Left cardiac atrium (tissue), 4 donors: Measurements from ENCODE around the gene SUMF1. TPM values are rescaled to one million over a fixed set of nuclear protein-coding genes. Genes with fewer than 3 reads are reported as not detected.
A peak's percentile ranks its signal among the peaks of the same experiment; 100 is the strongest.

ENCODE experiments used
- ATAC-seq, 2 donors: fragments of 200-7000 bp; cut with Tn5 transposase; one replicate each; pipeline ENCODE4 v1.9.1; 2020; ENCODE audit warnings: mild to moderate bottlenecking in 2 of 2, moderate library complexity in 2 of 2
- DNase-seq: peaks from one replicate; pipeline ENCODE4 v3.0.0-alpha.2; 2020
- intact Hi-C, 2 donors: fragments of 100-400 bp; cut with DNase I; formaldehyde crosslinking; loops; one replicate each; pipeline versions ENCODE4 v1.14.1 to v1.15.1; 2022 to 2023
- total RNA-seq, 2 donors: library from RNA; stranded (reverse); fragmentation: NEBNext Ultra II Directional; extraction: Animal tissue kit (Norgen Biotek cat#: 25700); gene quantifications; one replicate each; pipeline ENCODE4 v1.2.1, GENCODE V29; 2021
- donor health status: DM: no; HTN: yes; CAD: no.
- donor health status: DM: no; HTN: yes; CAD: no; lungs with severe emphysema.
- donor health status: DM: yes; HTN: yes; CAD: no.
- donor health status: Dilated cardiomyopathy.

SUMF1 gene
- total RNA-seq, 2 donors from 2014 or later, result 12.0 to 13.0 TPM

GRCh38 chr3:4501437-4501836, 34.4 kb upstream of the SUMF1 start:
- no peak for DNase-seq
- intact Hi-C loops, result no loop called here
- ATAC-seq, result no peak

GRCh38 chr3:4498446-4498845, 31.4 kb upstream of the SUMF1 start:
- no peak for ATAC-seq
- DNase-seq, result no peak
- intact Hi-C loops, result loop anchor here in 1 of 2 donors (10.0 kb wide), 1 partner anchor 144 kb away; no protein-coding TSS in a partner anchor

- ATAC-seq, result no peak
- intact Hi-C loops, result loop anchor here in 1 of 2 donors (10.0 kb wide), 1 partner anchor 143 kb away; no protein-coding TSS in a partner anchor
These were observed 30.8 kb upstream of the SUMF1 start for GRCh38 chr3:4497843-4498324.

GRCh38 chr3:4497005-4497692, 30.1 kb upstream of the SUMF1 start:
- ATAC-seq (no peak), DNase-seq (no peak)
- intact Hi-C loops, result loop anchor here in 1 of 2 donors (10.0 kb wide), 1 partner anchor 142 kb away; no protein-coding TSS in a partner anchor

More at GRCh38 chr3:4497843-4498324, 30.8 kb upstream of the SUMF1 start:
- DNase-seq, result no peak

GRCh38 chr3:4496087-4496452, 29.0 kb upstream of the SUMF1 start:
- no peak for ATAC-seq
- intact Hi-C loops, result loop anchor here in 1 of 2 donors (10.0 kb wide), 1 partner anchor 141 kb away; no protein-coding TSS in a partner anchor
- no peak for DNase-seq

- intact Hi-C loops, result loop anchor here in 1 of 2 donors (10.0 kb wide), 1 partner anchor 141 kb away; no protein-coding TSS in a partner anchor
- no peak for ATAC-seq
- DNase-seq, result no peak
These were observed 28.4 kb upstream of the SUMF1 start for GRCh38 chr3:4495294-4496086.

- DNase-seq (no peak), ATAC-seq (no peak)
- intact Hi-C loops, result loop anchor here in 1 of 2 donors (5.0 to 10.0 kb wide), 2 partner anchors 87 to 140 kb away; no protein-coding TSS in a partner anchor
These were observed 27.8 kb upstream of the SUMF1 start for GRCh38 chr3:4494895-4495264.

GRCh38 chr3:4493941-4494894, 27.1 kb upstream of the SUMF1 start:
- intact Hi-C loops, result loop anchor here in 1 of 2 donors (5.0 to 10.0 kb wide), 2 partner anchors 88 to 139 kb away; no protein-coding TSS in a partner anchor
- DNase-seq (peak; percentile 33), ATAC-seq (peak in 1 of 2 donors; percentile 5)

GRCh38 chr3:4493014-4493940, 26.2 kb upstream of the SUMF1 start, which contains the start of gene ITPR1:
ITPR1 (plus strand) TSS chr3:4493348; CDS start chr3:4516492, 23,144 bp downstream.
- intact Hi-C loops, result loop anchor here in 1 of 2 donors (5.0 to 10.0 kb wide), 2 partner anchors 89 to 138 kb away; no protein-coding TSS in a partner anchor
- DNase-seq, result peak; percentile 99
- peak; percentile 97 to 98 for ATAC-seq

GRCh38 chr3:4492208-4493013, 25.3 kb upstream of the SUMF1 start:
- intact Hi-C loops, result loop anchor here in 1 of 2 donors (5.0 to 10.0 kb wide), 2 partner anchors 90 to 138 kb away; no protein-coding TSS in a partner anchor
- DNase-seq, result peak; percentile 67
- ATAC-seq, result peak; percentile 42 to 64

GRCh38 chr3:4491855-4492207, 24.8 kb upstream of the SUMF1 start:
- intact Hi-C loops, result loop anchor here in 1 of 2 donors (5.0 to 10.0 kb wide), 2 partner anchors 90 to 137 kb away; no protein-coding TSS in a partner anchor
- ATAC-seq (no peak), DNase-seq (no peak)

GRCh38 chr3:4478261-4478660, 11.2 kb upstream of the SUMF1 start:
- no peak for ATAC-seq
- intact Hi-C loops, result no loop called here

GRCh38 chr3:4476496-4476895, 9.4 kb upstream of the SUMF1 start:
- DNase-seq, result no peak
- intact Hi-C loops, result no loop called here
- ATAC-seq, result no peak

More at GRCh38 chr3:4478261-4478660, 11.2 kb upstream of the SUMF1 start:
- DNase-seq, result no peak

- ATAC-seq (no peak), DNase-seq (no peak)
- intact Hi-C loops, result no loop called here
These were observed 8.7 kb upstream of the SUMF1 start for GRCh38 chr3:4475804-4476203.

- DNase-seq, result peak; percentile 50
- peak; percentile 84 to 92 for ATAC-seq
- intact Hi-C loops, result no loop called here
These were observed 7.8 kb upstream of the SUMF1 start for GRCh38 chr3:4474683-4475490.

GRCh38 chr3:4472766-4473165, 5.7 kb upstream of the SUMF1 start:
- ATAC-seq (no peak), DNase-seq (no peak)
- intact Hi-C loops, result no loop called here
